ENCODE results near the gene FTSJ1.

FTSJ1 gene

DNA sequence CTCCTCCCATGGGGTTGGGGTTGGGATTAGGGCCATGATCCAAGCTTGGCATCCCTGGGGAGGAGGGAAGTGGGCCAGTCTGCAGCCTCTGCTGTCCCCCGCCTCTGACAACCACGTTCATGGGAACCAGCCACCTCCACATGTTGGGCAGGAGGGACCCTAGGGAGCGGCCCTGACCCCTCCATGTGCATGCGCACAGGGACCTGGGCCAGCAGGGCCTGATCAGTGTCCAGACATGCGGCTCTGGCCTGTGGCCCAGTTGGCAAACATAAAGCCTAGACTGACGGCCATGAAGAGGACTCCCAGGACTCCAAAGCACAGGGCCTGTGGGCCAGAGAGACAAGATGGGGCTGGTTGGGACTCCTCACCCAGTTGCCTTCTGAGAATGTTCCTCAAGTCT, 17.3 kb upstream of the FTSJ1 start:
- H3K9ac ChIP-seq (ENCODE audit: low read depth, low read length, poor library complexity, severe bottlenecking) = no peak overlapping the region
- H4K20me1 ChIP-seq (ENCODE audit: insufficient read depth, low read length, poor library complexity, severe bottlenecking) = no peaks in the 10 kb centered on the region
- H3F3A ChIP-seq (ENCODE audit: low read depth) = no peaks in the 10 kb centered on the region
- no peaks in the 10 kb centered on the region for H3K27me3 ChIP-seq (ENCODE audit: insufficient read depth, low read length, poor library complexity, severe bottlenecking)
- H2AFZ ChIP-seq (ENCODE audit: low read length) = no peak overlapping the region
- H3K4me2 ChIP-seq (ENCODE audit: low read depth, low read length, poor library complexity, severe bottlenecking) = no peak overlapping the region
- H3K79me2 ChIP-seq (ENCODE audit: insufficient read depth, low read length) = no peaks in the 10 kb centered on the region
- TF ChIP-seq EZH2phosphoT487 (IDR thresholded peaks at IDR 0.05; ENCODE audit: borderline replicate concordance) = no peak
- TF ChIP-seq, protein P1, sequence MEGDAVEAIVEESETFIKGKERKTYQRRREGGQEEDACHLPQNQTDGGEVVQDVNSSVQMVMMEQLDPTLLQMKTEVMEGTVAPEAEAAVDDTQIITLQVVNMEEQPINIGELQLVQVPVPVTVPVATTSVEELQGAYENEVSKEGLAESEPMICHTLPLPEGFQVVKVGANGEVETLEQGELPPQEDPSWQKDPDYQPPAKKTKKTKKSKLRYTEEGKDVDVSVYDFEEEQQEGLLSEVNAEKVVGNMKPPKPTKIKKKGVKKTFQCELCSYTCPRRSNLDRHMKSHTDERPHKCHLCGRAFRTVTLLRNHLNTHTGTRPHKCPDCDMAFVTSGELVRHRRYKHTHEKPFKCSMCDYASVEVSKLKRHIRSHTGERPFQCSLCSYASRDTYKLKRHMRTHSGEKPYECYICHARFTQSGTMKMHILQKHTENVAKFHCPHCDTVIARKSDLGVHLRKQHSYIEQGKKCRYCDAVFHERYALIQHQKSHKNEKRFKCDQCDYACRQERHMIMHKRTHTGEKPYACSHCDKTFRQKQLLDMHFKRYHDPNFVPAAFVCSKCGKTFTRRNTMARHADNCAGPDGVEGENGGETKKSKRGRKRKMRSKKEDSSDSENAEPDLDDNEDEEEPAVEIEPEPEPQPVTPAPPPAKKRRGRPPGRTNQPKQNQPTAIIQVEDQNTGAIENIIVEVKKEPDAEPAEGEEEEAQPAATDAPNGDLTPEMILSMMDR (conservative IDR thresholded peaks at IDR 0.05; ENCODE audit: low read length) = no peak
- no peaks in the 10 kb centered on the region for H3K4me1 ChIP-seq (ENCODE audit: insufficient read depth, low read length, poor library complexity, severe bottlenecking)
- no peaks in the 10 kb centered on the region for H3K9me3 ChIP-seq (ENCODE audit: insufficient read depth, low read depth, low read length)
- H3K4me3 ChIP-seq (ENCODE audit: low read length, poor library complexity, severe bottlenecking) = no peak overlapping the region
- no peaks in the 10 kb centered on the region; the same call in 1 of the 2 replicates for H3K36me3 ChIP-seq (ENCODE audit: insufficient read depth, low read length)
- no peaks in the 10 kb centered on the region for H3K9me2 ChIP-seq (replicated peaks; ENCODE audit: low read depth, low read length)

DNA sequence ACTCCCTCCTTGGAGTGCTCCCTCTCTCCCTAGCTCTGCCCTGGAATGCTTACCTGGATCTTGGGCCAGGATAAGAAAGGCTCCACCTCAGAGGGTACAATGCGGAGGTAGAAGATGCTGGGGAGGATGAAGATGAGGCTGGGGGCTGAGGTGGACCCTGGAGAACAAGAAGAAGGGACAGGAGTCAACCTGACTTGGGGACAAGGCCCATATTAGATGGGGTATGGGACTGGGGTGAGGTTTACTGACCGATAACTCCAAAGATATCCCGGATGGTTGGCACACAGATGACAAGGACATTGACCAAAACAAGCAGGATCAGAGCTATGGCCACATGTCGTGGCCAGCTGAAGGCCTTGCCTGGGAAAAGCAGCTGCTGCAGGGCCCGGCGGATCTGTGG, 16.5 kb upstream of the FTSJ1 start:
- H3K4me2 ChIP-seq (ENCODE audit: low read depth, low read length, poor library complexity, severe bottlenecking) = no peak overlapping the region
- H3K27me3 ChIP-seq (ENCODE audit: insufficient read depth, low read length, poor library complexity, severe bottlenecking) = no peaks in the 10 kb centered on the region
- H3K9ac ChIP-seq (ENCODE audit: low read depth, low read length, poor library complexity, severe bottlenecking) = no peak overlapping the region
- H3K9me2 ChIP-seq (replicated peaks; ENCODE audit: low read depth, low read length) = no peaks in the 10 kb centered on the region
- H3F3A ChIP-seq (ENCODE audit: low read depth) = no peaks in the 10 kb centered on the region
- H3K4me1 ChIP-seq (ENCODE audit: insufficient read depth, low read length, poor library complexity, severe bottlenecking) = no peaks in the 10 kb centered on the region
- TF ChIP-seq, protein P1 (conservative IDR thresholded peaks at IDR 0.05; ENCODE audit: low read length) = no peak
- no peak for TF ChIP-seq EZH2phosphoT487 (IDR thresholded peaks at IDR 0.05; ENCODE audit: borderline replicate concordance)
- no peaks in the 10 kb centered on the region for H3K79me2 ChIP-seq (ENCODE audit: insufficient read depth, low read length)
- H4K20me1 ChIP-seq (ENCODE audit: insufficient read depth, low read length, poor library complexity, severe bottlenecking) = no peaks in the 10 kb centered on the region
- no peaks in the 10 kb centered on the region for H3K9me3 ChIP-seq (ENCODE audit: insufficient read depth, low read depth, low read length)
- no peak overlapping the region for H2AFZ ChIP-seq (ENCODE audit: low read length)
- H3K4me3 ChIP-seq (ENCODE audit: low read length, poor library complexity, severe bottlenecking) = no peak overlapping the region
- H3K36me3 ChIP-seq (ENCODE audit: insufficient read depth, low read length) = no peaks in the 10 kb centered on the region; the same call in 1 of the 2 replicates

DNA sequence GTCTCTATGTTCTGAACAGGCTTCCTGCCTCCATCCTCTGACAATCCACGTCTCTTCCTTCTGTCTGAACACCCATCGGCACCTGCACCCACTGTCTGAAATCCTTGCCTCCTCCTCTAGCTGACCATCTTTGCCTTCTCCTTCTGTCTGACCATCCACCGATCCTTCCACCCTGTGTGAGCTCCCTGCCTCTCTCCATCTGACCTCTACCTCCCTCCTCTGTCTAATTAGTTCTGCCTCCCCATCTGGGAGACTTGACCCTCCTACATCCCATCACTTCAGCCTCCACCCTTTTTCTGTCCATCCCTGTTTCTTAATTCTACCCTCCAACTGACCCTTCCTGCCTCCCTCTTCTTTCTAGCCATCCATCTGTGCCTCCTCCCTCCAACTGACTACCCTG, 16.0 kb upstream of the FTSJ1 start:
- H3K36me3 ChIP-seq (ENCODE audit: insufficient read depth, low read length) = no peaks in the 10 kb centered on the region; the same call in 1 of the 2 replicates
- TF ChIP-seq EZH2phosphoT487 (IDR thresholded peaks at IDR 0.05; ENCODE audit: borderline replicate concordance) = no peak
- TF ChIP-seq, protein P1 (conservative IDR thresholded peaks at IDR 0.05; ENCODE audit: low read length) = no peak
- H3K4me1 ChIP-seq (ENCODE audit: insufficient read depth, low read length, poor library complexity, severe bottlenecking) = no peaks in the 10 kb centered on the region
- no peaks in the 10 kb centered on the region for H4K20me1 ChIP-seq (ENCODE audit: insufficient read depth, low read length, poor library complexity, severe bottlenecking)
- no peak overlapping the region for H3K4me3 ChIP-seq (ENCODE audit: low read length, poor library complexity, severe bottlenecking)
- no peak overlapping the region for H3K4me2 ChIP-seq (ENCODE audit: low read depth, low read length, poor library complexity, severe bottlenecking)
- no peaks in the 10 kb centered on the region for H3K79me2 ChIP-seq (ENCODE audit: insufficient read depth, low read length)
- H3K9me3 ChIP-seq (ENCODE audit: insufficient read depth, low read depth, low read length) = no peaks in the 10 kb centered on the region
- no peak overlapping the region for H3K9ac ChIP-seq (ENCODE audit: low read depth, low read length, poor library complexity, severe bottlenecking)
- no peaks in the 10 kb centered on the region for H3K9me2 ChIP-seq (replicated peaks; ENCODE audit: low read depth, low read length)
- H3K27me3 ChIP-seq (ENCODE audit: insufficient read depth, low read length, poor library complexity, severe bottlenecking) = no peaks in the 10 kb centered on the region
- no peak overlapping the region for H2AFZ ChIP-seq (ENCODE audit: low read length)
- no peaks in the 10 kb centered on the region for H3F3A ChIP-seq (ENCODE audit: low read depth)
